ENCODE measurements around the gene PSME1. TPM values are rescaled to one million over a fixed set of nuclear protein-coding genes. Genes with fewer than 3 reads are reported as not detected.

PSME1 gene
- 158 to 182 TPM (median 161 TPM) in 5 replicates for total RNA-seq (2022; extraction: Qiagen RNA extraction)

DNA sequence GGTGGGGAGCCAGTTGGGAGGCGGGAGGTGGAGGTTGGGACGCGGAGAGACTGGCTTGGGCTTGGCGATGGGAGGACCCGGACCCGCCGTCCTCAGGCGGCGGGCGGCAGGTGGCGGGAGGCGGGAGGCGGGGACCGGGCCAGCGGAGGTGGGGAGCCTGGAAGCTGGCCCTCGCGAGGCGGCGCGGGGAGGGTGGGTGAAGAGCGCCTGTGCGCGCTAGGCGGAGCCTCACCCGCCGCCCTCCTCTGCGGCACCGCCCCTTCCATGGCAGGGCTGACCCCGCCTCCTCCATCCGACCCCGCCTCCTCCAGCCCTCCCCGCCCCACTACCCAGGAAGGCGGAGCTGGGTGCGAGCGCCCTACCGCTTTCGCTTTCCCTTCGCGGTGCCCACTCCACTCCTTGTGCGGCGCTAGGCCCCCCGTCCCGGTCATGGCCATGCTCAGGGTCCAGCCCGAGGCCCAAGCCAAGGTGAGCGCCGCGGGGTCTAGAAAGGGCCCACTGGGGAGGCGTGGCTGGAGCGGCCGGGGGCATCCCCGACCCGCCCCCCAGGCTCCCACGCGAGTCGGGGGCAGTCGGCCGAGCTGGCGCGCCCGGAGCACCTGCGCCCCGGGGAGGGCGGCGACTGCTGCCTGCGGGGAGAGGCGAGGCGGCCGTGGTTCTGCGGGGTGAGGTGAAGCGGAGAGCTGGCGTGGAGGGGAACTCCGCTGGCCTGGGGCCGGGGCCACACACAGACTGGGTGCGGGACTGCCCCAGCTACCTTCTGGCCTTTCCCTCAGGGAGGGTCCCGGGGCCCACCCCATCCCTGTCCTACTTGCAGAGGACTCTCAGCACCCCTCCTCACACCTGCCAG, at the start of gene PSME1:
Gene PSME1, plus strand, starts transcription at position 361 of the 850 bp plus-strand sequence. Its CDS starts 69 bp downstream, at position 430.

DNA sequence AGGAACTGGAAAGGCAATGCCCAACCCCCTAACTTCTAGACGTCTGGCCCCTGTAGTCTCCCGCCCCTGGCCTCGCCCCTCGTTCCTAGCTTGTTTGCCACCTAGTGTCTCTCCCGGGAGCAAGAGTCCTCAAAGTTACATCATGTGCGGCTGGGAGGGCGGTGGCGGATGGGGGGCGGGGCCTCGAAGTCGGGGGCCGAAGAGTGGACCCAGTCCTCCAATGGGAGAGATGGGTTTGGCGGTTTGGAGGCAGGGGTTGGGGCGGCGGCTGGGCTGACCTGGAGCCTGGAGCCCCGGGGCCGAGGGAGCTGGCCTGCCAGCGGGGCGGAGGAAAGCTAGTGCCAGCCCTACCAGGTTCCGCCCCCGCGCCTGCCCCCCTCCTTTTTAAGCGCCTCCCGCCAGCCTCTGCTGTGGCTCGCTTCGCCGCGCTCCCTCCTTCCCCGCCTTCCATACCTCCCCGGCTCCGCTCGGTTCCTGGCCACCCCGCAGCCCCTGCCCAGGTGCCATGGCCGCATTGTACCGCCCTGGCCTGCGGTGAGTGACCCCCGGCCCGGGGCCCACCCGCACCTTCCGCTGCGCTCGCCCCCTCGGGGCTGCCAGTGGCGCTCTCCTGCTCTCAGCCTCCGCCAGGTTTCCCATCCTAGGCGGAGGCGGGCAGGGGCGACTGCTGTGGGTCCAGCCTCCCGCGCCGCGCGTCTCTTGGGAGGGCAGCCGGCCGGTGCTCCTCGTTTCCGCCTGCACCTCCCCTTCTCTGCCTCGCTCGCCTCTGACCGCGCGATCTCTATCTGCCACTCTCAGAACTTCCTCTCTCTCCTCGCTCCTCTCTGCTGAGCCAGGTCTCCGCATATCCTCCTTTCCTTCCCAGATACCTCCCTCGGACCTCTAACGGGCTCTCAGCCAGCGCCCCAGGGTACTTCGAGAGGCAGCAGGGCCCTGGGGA, 41.8 kb upstream of the PSME1 start, which contains the start of gene PCK2:
Gene PCK2, plus strand, starts transcription at position 411 of the 940 bp plus-strand sequence. Its CDS starts 95 bp downstream, at position 506.

GRCh38 chr14:24114532-24115421, 21.2 kb upstream of the PSME1 start, which contains the start of the genes DCAF11 and NRL:
TSS of gene DCAF11 (plus strand) at chr14:24114777. CDS start at chr14:24115595, 818 bp downstream.
TSS of gene NRL (minus strand) at chr14:24114949. CDS start at chr14:24082848, 32,101 bp downstream.

DNA sequence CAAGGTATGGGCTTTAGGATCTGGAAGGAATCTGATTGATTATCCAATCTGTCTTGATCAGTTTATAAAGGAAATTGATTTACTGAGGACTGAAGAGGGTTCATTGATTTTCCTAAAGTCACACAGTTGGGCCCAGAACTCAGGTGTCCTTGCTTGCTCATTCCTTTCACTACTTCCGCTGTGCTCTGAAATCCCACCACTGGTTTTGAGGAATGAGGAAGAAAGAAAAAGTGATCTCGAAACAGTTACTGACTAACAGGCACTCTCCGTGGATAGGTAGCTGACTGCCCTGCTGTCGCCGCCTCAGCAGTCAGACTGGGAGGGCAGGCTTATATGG, 5.6 kb upstream of the PSME1 start, which contains the start of gene FITM1:
Gene FITM1, plus strand, starts transcription at position 280 of the 337 bp plus-strand sequence. CDS start 905 bp downstream, outside the sequence.

DNA sequence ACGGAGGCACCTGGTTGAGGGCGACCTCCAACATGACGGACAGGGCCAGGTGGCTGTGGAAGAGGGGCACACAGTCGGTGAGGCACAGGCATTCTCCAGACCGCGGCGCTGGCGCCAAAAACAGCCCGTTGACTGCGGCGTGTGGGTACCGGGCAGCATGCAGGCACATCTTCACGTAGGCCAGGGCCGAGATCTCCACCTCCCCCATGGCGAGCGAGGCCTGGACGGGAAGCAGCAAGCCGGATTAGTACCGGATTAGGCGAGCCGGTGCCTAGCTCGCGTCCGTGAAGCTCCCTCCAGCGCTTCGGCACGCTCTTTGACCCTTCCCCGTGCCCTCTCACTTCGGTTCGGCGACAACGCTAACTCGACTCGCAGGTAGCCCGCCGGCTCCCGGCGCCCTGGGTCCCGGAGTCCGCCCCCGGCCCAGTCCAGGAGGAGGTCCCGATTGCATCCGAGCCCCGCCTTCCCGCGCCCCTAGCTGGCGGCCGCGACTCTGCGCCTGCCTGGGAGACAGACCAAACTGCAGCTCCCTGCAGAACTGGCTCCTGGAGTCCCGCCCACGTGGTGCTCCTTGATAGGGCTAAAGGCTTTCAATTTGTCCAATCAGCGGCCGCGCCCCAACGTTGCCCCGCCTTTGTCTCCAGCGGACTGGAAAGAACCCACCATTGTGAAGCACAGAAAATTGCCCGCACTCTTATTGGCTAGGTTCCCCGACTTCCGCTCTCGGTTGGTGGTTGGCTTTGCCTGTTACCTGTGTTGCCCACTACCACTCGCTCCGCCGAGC, 5.3 kb downstream of the PSME1 start, which contains the start of gene EMC9:
Gene EMC9, minus strand, starts transcription at position 495 of the 784 bp plus-strand sequence. Its CDS starts 287 bp downstream, at position 208.

DNA sequence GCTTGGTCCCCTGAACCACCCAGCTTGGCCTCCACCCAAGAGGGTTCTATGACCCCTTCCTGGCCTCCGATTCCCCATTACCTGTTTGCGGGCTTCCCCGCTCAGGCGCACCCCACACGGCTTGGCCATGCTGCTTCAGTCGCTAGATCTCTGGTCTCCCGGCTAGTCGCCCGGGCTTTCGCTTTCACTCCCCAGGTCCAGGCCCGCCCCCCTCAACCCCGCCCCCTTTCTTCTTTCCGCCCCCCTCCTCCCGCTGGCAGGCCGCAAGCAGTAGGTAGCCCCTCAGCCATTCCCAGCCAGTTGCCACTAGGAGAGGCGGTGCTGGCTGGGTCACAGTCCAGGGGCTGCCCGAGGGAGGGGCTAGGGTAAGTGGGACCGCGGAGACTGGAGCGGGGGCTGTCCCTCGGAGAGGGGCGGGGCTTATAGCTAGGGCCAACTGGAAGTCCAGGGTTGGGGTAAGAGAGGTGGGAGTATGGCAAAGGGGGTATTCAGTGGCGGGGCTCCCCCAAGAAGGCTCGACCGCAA, 10.5 kb downstream of the PSME1 start, which contains the start of gene PSME2:
Gene PSME2, minus strand, starts transcription at position 158 of the 525 bp plus-strand sequence. Its CDS starts 29 bp downstream, at position 129.

DNA sequence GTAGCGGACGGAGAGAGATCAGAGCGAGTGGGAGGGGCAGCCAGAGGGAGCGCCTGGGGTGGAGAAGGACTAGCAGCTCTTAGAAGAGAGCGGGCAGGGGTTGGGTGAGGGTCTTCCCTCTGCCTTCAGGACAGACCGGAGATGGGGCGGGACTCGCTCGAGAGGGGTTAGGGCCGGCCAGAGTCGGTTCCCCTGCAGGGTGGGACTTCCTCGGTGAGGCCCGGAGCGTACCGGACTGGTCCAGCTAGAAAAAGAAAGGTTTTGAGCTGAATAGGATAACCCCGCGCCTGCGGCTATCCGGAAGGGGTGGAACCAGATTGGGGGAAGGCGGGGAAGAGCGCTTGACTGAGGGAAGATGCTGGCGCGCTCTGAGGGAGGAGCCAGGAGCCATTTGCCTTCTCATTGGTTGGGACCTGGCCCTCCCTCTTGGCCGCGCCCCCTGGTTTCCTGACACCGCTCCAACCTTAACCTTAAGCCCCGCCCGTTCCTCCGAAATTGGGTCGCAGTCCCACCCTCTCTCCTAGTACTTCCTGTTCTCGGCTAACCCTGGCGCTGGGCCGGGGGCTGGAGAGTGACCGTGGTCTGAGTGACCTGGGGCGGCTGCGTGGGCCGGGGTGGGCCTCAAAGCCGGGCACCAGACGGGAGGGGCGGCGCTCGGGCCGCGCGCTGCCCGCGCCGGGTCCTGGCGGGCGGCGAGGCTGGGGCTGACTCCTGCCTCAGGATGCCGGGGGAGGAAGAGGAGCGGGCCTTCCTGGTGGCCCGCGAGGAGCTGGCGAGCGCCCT, 11.2 kb downstream of the PSME1 start, which contains the start of gene RNF31:
Gene RNF31, plus strand, starts transcription at position 521 of the 783 bp plus-strand sequence. Its CDS starts 201 bp downstream, at position 722.

GRCh38 chr14:24160850-24161804, 25.1 kb downstream of the PSME1 start, which contains the start of gene IRF9:
TSS of gene IRF9 (plus strand) at chr14:24161265. CDS start at chr14:24162145, 880 bp downstream.

GRCh38 chr14:24171422-24172260, 35.6 kb downstream of the PSME1 start, which contains the start of gene REC8:
TSS of gene REC8 (plus strand) at chr14:24172080. CDS start at chr14:24172553, 473 bp downstream.

Other genes with a start within 250 kb of the PSME1 start
- gene DHRS4, start 182.4 kb upstream of the PSME1 start, total RNA-seq (2022; extraction: Qiagen RNA extraction), result 45.3 to 49.8 TPM (median 47.9 TPM) in 5 replicates
- gene DHRS4L2, start 147.3 kb upstream of the PSME1 start, total RNA-seq (2022; extraction: Qiagen RNA extraction), result 23.3 to 33.2 TPM (median 30.8 TPM) in 5 replicates
- gene CARMIL3, start 84.2 kb upstream of the PSME1 start, total RNA-seq (2022; extraction: Qiagen RNA extraction), result 0.48 to 0.59 TPM (median 0.49 TPM) in 5 replicates
- gene CPNE6, start 64.6 kb upstream of the PSME1 start, total RNA-seq (2022; extraction: Qiagen RNA extraction), result 0.05 to 0.12 TPM (median 0.06 TPM) in 4 of 5 replicates, not detected in the other
- 17.2 to 22.3 TPM (median 20.2 TPM) in 5 replicates for gene PCK2, start 41.9 kb upstream of the PSME1 start, total RNA-seq (2022; extraction: Qiagen RNA extraction)
- gene DCAF11, start 21.4 kb upstream of the PSME1 start, total RNA-seq (2022; extraction: Qiagen RNA extraction), result 20.3 to 26.4 TPM (median 20.7 TPM) in 5 replicates
- gene NRL, start 21.2 kb upstream of the PSME1 start, total RNA-seq (2022; extraction: Qiagen RNA extraction), result 0.74 to 1.1 TPM (median 0.98 TPM) in 5 replicates
- 0.10 to 0.13 TPM in 2 of 5 replicates, not detected in the others for gene FITM1, start 5.5 kb upstream of the PSME1 start, total RNA-seq (2022; extraction: Qiagen RNA extraction)
- gene EMC9, start 5.4 kb downstream of the PSME1 start, total RNA-seq (2022; extraction: Qiagen RNA extraction), result 46.5 to 62.7 TPM (median 58.0 TPM) in 5 replicates
- 150 to 197 TPM (median 159 TPM) in 5 replicates for gene PSME2, start 10.4 kb downstream of the PSME1 start, total RNA-seq (2022; extraction: Qiagen RNA extraction)
- 20.3 to 33.7 TPM (median 32.3 TPM) in 5 replicates for gene RNF31, start 11.3 kb downstream of the PSME1 start, total RNA-seq (2022; extraction: Qiagen RNA extraction)
- gene IRF9, start 25.1 kb downstream of the PSME1 start, total RNA-seq (2022; extraction: Qiagen RNA extraction), result 15.6 to 20.2 TPM (median 16.5 TPM) in 5 replicates
- gene REC8, start 35.9 kb downstream of the PSME1 start, total RNA-seq (2022; extraction: Qiagen RNA extraction), result 2.7 to 5.3 TPM (median 3.3 TPM) in 5 replicates
- 75.4 to 87.1 TPM (median 80.0 TPM) in 5 replicates for gene IPO4, start 52.6 kb downstream of the PSME1 start, total RNA-seq (2022; extraction: Qiagen RNA extraction)
- gene TM9SF1, start 59.2 kb downstream of the PSME1 start, total RNA-seq (2022; extraction: Qiagen RNA extraction), result 60.6 to 69.9 TPM (median 64.6 TPM) in 5 replicates
- gene TSSK4, start 69.5 kb downstream of the PSME1 start, total RNA-seq (2022; extraction: Qiagen RNA extraction), result not detected in 5 replicates
- gene CHMP4A, start 77.3 kb downstream of the PSME1 start, total RNA-seq (2022; extraction: Qiagen RNA extraction), result 78.2 to 100.0 TPM (median 79.3 TPM) in 5 replicates
- gene MDP1, start 79.9 kb downstream of the PSME1 start, total RNA-seq (2022; extraction: Qiagen RNA extraction), result 28.9 to 33.7 TPM (median 31.1 TPM) in 5 replicates
- 433 to 471 TPM (median 446 TPM) in 5 replicates for gene NEDD8, start 96.2 kb downstream of the PSME1 start, total RNA-seq (2022; extraction: Qiagen RNA extraction)
- gene GMPR2, start 96.7 kb downstream of the PSME1 start, total RNA-seq (2022; extraction: Qiagen RNA extraction), result 53.0 to 66.2 TPM (median 54.3 TPM) in 5 replicates
- 33.4 to 37.5 TPM (median 36.9 TPM) in 5 replicates for gene TINF2, start 106.4 kb downstream of the PSME1 start, total RNA-seq (2022; extraction: Qiagen RNA extraction)
- 0.93 to 1.8 TPM (median 1.1 TPM) in 5 replicates for gene TGM1, start 127.0 kb downstream of the PSME1 start, total RNA-seq (2022; extraction: Qiagen RNA extraction)
- gene RABGGTA, start 135.4 kb downstream of the PSME1 start, total RNA-seq (2022; extraction: Qiagen RNA extraction), result 15.8 to 17.3 TPM (median 16.6 TPM) in 5 replicates
- 9.9 to 12.1 TPM (median 12.0 TPM) in 5 replicates for gene DHRS1, start 163.6 kb downstream of the PSME1 start, total RNA-seq (2022; extraction: Qiagen RNA extraction)
- gene NOP9, start 163.7 kb downstream of the PSME1 start, total RNA-seq (2022; extraction: Qiagen RNA extraction), result 13.4 to 16.4 TPM (median 14.4 TPM) in 5 replicates
- gene CIDEB, start 171.8 kb downstream of the PSME1 start, total RNA-seq (2022; extraction: Qiagen RNA extraction), result 0.12 to 0.26 TPM (median 0.23 TPM) in 5 replicates
- gene LTB4R2, start 173.9 kb downstream of the PSME1 start, total RNA-seq (2022; extraction: Qiagen RNA extraction), result 2.4 to 5.1 TPM (median 4.0 TPM) in 5 replicates
- 3.1 to 6.1 TPM (median 5.2 TPM) in 5 replicates for gene LTB4R, start 175.3 kb downstream of the PSME1 start, total RNA-seq (2022; extraction: Qiagen RNA extraction)
- not detected in 5 replicates for gene ADCY4, start 198.9 kb downstream of the PSME1 start, total RNA-seq (2022; extraction: Qiagen RNA extraction)
- gene RIPK3, start 203.8 kb downstream of the PSME1 start, total RNA-seq (2022; extraction: Qiagen RNA extraction), result not detected in 5 replicates
- 0.05 to 0.31 TPM (median 0.07 TPM) in 5 replicates for gene NFATC4, start 232.0 kb downstream of the PSME1 start, total RNA-seq (2022; extraction: Qiagen RNA extraction)